Right hindlimb (tissue), 1 donor: ENCODE results near the gene SULF2.

Experiments
- DNase-seq: peaks from one replicate; pipeline ENCODE4 v3.0.0-alpha.2; 2018

SULF2 gene

DNA sequence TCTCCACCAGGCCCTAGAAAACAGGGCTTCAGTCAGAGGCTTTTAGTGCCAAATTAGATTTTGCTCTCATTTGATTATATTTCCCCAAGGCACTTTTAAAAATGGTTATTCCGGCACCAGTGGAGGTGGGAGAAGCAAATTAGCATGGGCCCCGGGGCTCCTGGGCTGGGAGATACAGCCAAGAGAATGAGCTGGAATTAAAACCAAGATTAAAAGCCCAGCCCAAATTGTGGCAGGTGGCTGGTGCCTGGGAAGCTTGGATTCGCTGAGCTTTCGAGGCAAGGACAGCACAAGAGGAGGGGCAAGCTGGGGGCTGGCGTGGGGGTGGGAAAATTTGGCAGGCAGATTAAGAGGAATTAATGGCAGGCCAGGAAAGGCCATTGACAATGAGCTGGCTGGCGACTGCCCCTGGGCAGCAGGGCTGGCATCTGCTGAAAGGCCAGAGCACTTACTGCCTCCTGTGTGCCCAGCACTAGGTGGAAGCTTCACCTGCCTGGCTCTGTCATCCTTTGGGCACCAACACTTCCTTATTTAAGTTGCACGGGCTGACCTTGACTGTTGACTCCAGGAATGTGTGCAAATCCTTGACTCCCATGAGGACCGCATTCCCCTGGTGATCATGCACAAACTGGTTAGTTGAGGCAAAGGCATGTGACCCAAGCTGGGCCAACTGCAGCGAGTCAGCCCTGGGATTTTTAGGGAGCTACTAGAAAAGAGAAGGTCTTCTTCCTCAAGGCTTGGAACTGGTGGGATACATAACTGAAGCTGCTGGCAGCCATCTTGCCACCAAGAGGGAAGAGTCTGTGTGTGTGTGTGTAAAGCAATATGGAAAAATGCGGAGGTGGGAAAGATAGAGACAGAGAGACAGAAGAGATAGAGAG, 76.1 kb downstream of the SULF2 start:
- peak; percentile 35 for DNase-seq

- no peak for DNase-seq
Measured at GRCh38 chr20:47708140-47708807, 77.0 kb downstream of the SULF2 start.

DNA sequence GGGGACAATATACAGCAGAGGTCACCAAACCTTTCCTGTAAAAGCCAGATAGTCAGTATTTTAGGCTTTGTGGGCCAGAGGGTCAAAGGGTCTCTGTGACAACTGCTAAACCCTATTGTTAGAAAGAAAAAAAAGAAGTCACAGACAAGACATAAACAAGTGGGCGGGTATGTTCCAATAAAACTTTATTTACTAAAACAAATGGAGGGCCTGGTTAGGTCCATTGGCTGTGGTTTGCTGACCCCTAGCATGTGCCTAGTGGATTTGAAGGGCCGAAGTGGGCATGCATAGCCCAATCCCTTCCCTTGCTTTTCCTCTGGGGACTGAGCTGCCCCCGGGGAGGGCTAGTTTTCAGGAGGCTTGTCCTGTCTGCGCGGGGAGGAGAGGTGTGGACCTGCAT, 78.9 kb downstream of the SULF2 start:
- no peak for DNase-seq

GRCh38 chr20:47705497-47705856, 79.8 kb downstream of the SULF2 start:
- no peak for DNase-seq

- no peak for DNase-seq
Measured at GRCh38 chr20:47704746-47705496, 80.4 kb downstream of the SULF2 start.

DNA sequence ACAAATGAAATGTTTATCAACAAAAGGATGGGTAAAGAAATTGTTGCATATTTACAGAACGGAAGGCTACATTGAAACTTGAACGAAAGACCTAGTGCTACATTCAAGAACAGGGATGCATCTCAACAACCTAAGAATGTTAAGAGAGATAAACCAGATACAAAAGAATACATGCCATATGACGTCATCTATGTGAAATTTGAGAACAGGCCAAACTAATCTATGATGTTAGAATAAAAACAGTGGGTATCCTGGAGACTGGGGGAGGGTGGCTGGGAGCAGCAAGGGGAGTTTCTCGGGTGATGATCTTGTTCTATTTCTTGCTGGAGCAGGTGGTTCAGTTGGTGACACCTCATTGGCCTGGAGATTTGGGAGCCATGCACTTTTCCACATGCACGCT, 81.5 kb downstream of the SULF2 start:
- no peak for DNase-seq

DNA sequence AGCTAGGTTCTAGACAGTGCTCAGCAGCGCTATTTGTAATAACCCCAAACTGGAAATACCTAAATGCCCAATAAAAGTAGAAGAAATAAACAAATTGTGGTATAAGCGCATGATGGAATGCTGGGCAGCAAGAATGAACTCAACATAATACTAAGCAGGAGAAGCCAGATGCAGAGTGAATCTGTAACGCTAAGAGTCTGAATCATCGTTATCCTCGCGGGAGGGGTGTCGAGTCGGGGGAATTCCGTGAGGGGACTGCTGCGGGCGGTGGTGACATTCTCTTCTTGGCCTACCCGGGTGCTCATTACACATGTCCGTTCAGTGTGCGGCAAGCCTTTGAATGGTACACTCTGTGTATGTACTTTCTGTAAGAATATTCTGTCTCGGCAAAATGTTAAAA, 83.7 kb downstream of the SULF2 start:
- DNase-seq, result no peak

GRCh38 chr20:47700327-47700726, 85.0 kb downstream of the SULF2 start:
- DNase-seq, result no peak

DNA sequence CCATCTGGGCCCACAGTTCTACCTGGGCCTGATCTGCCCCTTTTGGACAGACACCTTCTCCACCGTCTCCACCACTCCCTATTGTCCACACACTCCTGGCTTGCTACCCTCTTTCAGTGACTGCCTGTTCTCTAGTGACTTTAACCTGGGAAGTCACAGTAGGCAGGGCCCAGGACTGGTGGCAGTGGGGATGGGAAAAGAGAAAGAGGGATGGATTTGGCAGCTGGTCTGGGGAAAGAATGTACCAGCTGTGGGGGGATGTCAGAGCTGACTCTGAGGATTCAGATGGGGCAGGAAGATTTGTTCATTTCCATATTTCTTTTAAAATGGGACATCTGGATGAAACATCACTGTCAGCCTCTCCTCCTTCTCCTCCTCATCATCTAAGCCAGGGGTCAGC, 85.5 kb downstream of the SULF2 start:
- peak; percentile 54 for DNase-seq

GRCh38 chr20:47698142-47698541, 87.1 kb downstream of the SULF2 start:
- DNase-seq, result no peak

GRCh38 chr20:47696856-47697255, 88.4 kb downstream of the SULF2 start:
- no peak for DNase-seq

DNA sequence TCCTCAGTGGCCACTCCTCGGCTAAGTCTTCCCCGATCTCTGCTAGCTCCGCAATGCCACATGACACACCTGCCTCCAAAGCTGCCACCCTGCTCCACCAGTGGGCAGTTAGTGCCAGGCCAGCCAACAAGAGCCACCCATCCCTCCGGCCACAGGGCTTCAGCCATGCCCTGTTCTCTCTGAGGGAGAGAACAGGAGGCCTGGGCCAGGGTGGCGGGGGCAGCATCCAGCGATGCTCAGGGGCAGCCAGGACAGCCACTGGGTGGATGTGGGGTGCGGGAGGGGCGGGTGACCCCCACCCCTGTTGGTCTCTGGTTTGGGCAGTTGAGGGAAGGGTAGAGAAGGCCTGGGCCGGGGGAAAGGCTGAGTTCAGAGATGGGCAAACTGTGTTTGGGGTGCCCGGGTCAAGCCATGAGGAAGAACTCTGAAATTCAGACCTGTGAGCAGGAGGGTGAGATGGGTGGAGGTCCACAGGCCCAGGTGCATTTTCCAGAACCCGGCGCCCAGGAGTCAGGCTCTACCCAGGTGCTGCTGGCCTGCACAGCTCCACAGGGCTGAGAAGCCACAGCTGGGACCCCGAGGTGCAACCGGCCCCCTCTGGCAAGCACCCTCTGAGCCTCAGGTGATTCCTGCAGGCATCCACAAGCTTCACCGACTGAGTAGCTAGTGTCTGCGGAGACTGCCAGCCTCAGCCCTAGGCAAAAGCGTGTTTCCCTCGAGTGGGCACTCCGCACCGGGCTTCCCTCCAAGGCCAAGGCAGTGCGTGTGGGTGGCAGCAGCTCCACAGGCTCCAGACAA, 91.1 kb downstream of the SULF2 start:
- no peak for DNase-seq

DNA sequence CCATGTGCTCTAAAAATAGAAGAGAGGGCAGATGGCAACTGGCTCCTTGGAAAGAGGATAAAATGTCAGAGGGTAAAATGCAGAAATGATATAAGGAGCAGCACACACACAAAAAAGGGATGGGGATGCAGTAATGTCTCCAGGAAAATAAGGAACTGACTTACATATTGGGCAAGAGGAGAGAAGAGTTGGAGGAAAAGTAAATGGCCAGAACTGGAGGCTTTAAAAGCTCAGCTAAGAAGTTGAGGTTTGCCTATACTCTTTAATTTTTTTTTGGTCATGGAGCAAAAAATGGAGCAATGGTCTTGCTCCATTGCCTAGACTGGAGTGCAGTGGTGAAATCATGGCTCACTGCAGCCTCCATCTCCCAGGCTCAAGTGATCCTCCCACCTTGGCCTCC, 93.7 kb downstream of the SULF2 start:
- DNase-seq, result no peak

GRCh38 chr20:47689731-47690130, 95.5 kb downstream of the SULF2 start:
- DNase-seq, result no peak

- no peak for DNase-seq
Measured at GRCh38 chr20:47688385-47689381, 96.6 kb downstream of the SULF2 start.

DNA sequence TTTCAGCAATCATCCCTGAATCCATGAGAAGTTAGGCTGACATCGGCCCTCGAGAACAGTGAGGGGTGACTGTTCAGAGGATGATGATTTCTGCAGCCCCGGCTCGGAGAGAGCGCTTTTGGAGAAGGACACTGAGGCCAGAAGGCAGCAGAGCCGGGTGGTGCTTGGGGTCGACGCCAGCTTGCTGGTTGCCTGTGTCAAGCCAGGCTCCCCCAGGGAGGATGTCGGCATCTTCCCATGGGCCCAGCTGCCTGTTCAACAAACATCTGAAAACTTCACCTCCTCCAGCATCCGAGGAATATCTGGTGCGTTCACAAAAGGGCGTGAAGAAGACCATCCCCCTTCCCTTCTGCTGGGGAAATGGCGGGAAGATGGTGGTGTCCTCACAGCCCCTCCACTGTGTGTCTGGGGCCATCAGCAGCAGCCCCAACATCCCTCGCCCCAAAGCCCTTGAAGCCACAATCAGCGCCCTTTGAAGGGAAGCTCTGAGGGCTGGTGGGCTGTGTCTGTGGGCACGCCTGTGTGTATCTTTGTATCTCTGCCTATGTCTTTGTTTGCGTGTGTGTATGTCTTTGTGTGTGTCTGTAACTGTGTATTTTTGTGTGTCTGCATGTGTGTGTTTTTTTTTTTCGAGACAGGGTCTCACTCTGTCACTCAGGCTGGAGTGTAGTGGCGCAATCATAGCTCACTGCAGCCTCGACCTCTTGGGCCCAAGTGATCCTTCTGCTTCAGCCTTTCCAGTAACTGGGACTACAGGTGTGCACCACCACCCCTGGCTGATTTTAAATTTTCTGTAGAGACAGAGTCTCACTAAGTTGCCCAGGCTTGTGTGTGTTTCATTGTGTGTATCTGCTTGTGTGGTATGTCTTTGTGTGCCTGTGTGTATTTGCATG, 97.9 kb downstream of the SULF2 start:
- DNase-seq, result no peak

- peak; percentile 81 for DNase-seq
Measured at GRCh38 chr20:47686545-47686944, 98.7 kb downstream of the SULF2 start.

- DNase-seq, result no peak
Measured at GRCh38 chr20:47684306-47685080, 100.8 kb downstream of the SULF2 start.

- DNase-seq, result no peak
Measured at GRCh38 chr20:47682916-47683315, 102.4 kb downstream of the SULF2 start.
